HG03135 (cell line): ENCODE results near the gene PF4V1.

Experiments used
- ATAC-seq: cut with Tn5 transposase; IDR thresholded peaks from one replicate; pipeline ENCODE4 v1.9.1; 2021; ENCODE audit warnings: mild to moderate bottlenecking, moderate library complexity; ENCODE audit not compliant: unreplicated experiment

PF4V1 gene

GRCh38 chr4:73844806-73845205 lies 8.3 kb upstream of the PF4V1 start:
- ATAC-seq: no peak

GRCh38 chr4:73847526-73848182 lies 5.4 kb upstream of the PF4V1 start:
- no peak for ATAC-seq

- no peak for ATAC-seq
Observed at GRCh38 chr4:73848183-73848777, 4.8 kb upstream of the PF4V1 start.

- ATAC-seq: no peak
Observed at GRCh38 chr4:73850261-73850970, 2.7 kb upstream of the PF4V1 start.

GRCh38 chr4:73851293-73851692 lies 1.8 kb upstream of the PF4V1 start:
- ATAC-seq: no peak

- no peak for ATAC-seq
Observed at GRCh38 chr4:73852771-73853170, 325 bp upstream of the PF4V1 start.

- no peak for ATAC-seq
Observed at GRCh38 chr4:73853718-73854473, 800 bp downstream of the PF4V1 start.

GRCh38 chr4:73855406-73855805 lies 2.3 kb downstream of the PF4V1 start:
- no peak for ATAC-seq

- no peak for ATAC-seq
Observed at GRCh38 chr4:73856518-73856917, 3.4 kb downstream of the PF4V1 start.

GRCh38 chr4:73859614-73860088 lies 6.6 kb downstream of the PF4V1 start:
- no peak for ATAC-seq

GRCh38 chr4:73860181-73860580 lies 7.1 kb downstream of the PF4V1 start:
- no peak for ATAC-seq

- no peak for ATAC-seq
Observed at GRCh38 chr4:73860917-73861316, 7.8 kb downstream of the PF4V1 start.

GRCh38 chr4:73862322-73862721 lies 9.2 kb downstream of the PF4V1 start:
- ATAC-seq: no peak

- no peak for ATAC-seq
Observed at GRCh38 chr4:73864365-73864764, 11.3 kb downstream of the PF4V1 start.

- ATAC-seq: no peak
Observed at GRCh38 chr4:73864961-73865360, 11.9 kb downstream of the PF4V1 start.

GRCh38 chr4:73865431-73866096 lies 12.5 kb downstream of the PF4V1 start:
- no peak for ATAC-seq

- ATAC-seq: no peak
Observed at GRCh38 chr4:73866246-73866645, 13.2 kb downstream of the PF4V1 start.

GRCh38 chr4:73867783-73868182 lies 14.7 kb downstream of the PF4V1 start:
- no peak for ATAC-seq

- no peak for ATAC-seq
Observed at GRCh38 chr4:73868206-73869129, 15.4 kb downstream of the PF4V1 start.
